Dedifferentiated amniotic fluid mesenchymal stem cell (primary cell): Measurements from ENCODE around the gene TMEM88.
"Not testable (repeated sequence)": the region's sequence is repeated elsewhere in the genome, so short reads cannot be mapped to it uniquely, and the experiment has no call there.

ENCODE experiments used
- DNase-seq: peaks from one replicate; pipeline ENCODE4 v3.0.0-alpha.2; 2016; ENCODE audit errors: extremely low spot score

Gene TMEM88

GRCh38 chr17:7856011-7856810 lies 1.3 kb downstream of the TMEM88 start:
- no peak for DNase-seq

GRCh38 chr17:7856811-7857712 lies 2.2 kb downstream of the TMEM88 start, which contains the start of gene NAA38:
TSS of gene NAA38 (minus strand) at chr17:7857559. CDS start at chr17:7857463, 96 bp downstream.
- peak; percentile 100 for DNase-seq

GRCh38 chr17:7857713-7858521 lies 3.1 kb downstream of the TMEM88 start, which contains the start of gene CYB5D1:
TSS of gene CYB5D1 (plus strand) at chr17:7858003. CDS start at chr17:7858135, 132 bp downstream.
- DNase-seq, result peak; percentile 88

- DNase-seq, result peak; percentile 61
These were observed 3.6 kb downstream of the TMEM88 start for GRCh38 chr17:7858522-7858810.

GRCh38 chr17:7859028-7859427 lies 4.2 kb downstream of the TMEM88 start:
- DNase-seq, result no peak

- peak; percentile 57 for DNase-seq
These were observed 8.0 kb downstream of the TMEM88 start for GRCh38 chr17:7862692-7863437.

GRCh38 chr17:7864384-7864783 lies 9.5 kb downstream of the TMEM88 start:
- DNase-seq, result not testable (repeated sequence)

- DNase-seq, result no peak
These were observed 10.3 kb downstream of the TMEM88 start for GRCh38 chr17:7864995-7865650.

GRCh38 chr17:7867881-7868329 lies 13.0 kb downstream of the TMEM88 start:
- DNase-seq, result no peak

- DNase-seq, result no peak
These were observed 18.2 kb downstream of the TMEM88 start for GRCh38 chr17:7873051-7873450.

- DNase-seq, result no peak
These were observed 21.0 kb downstream of the TMEM88 start for GRCh38 chr17:7875804-7876370.

- no peak for DNase-seq
These were observed 23.4 kb downstream of the TMEM88 start for GRCh38 chr17:7878234-7878633.

GRCh38 chr17:7880076-7880868 lies 25.4 kb downstream of the TMEM88 start:
- no peak for DNase-seq

- DNase-seq, result no peak
These were observed 26.6 kb downstream of the TMEM88 start for GRCh38 chr17:7881276-7882054.

- no peak for DNase-seq
These were observed 27.2 kb downstream of the TMEM88 start for GRCh38 chr17:7882068-7882467.

- no peak for DNase-seq
These were observed 27.8 kb downstream of the TMEM88 start for GRCh38 chr17:7882629-7883028.

GRCh38 chr17:7883781-7884386 lies 29.0 kb downstream of the TMEM88 start:
- DNase-seq, result no peak
